ENCODE data around the gene BPIFA1.

The BPIFA1 gene

DNA sequence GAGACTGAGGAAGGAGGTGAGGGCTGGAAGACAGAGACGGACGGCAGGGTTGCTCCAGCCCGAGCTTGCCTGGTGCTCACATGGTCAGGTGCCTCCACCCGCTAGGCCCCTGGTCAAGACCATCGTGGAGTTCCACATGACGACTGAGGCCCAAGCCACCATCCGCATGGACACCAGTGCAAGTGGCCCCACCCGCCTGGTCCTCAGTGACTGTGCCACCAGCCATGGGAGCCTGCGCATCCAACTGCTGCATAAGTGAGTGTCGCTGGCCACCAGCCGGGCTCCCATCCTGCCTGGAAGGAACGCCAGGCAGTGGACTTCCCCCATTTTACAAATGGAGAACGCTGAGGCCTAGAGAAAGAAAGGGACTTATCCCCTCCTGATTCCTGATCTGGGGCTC lies 55.1 kb downstream of the BPIFA1 start:
- TF ChIP-seq, protein P1, sequence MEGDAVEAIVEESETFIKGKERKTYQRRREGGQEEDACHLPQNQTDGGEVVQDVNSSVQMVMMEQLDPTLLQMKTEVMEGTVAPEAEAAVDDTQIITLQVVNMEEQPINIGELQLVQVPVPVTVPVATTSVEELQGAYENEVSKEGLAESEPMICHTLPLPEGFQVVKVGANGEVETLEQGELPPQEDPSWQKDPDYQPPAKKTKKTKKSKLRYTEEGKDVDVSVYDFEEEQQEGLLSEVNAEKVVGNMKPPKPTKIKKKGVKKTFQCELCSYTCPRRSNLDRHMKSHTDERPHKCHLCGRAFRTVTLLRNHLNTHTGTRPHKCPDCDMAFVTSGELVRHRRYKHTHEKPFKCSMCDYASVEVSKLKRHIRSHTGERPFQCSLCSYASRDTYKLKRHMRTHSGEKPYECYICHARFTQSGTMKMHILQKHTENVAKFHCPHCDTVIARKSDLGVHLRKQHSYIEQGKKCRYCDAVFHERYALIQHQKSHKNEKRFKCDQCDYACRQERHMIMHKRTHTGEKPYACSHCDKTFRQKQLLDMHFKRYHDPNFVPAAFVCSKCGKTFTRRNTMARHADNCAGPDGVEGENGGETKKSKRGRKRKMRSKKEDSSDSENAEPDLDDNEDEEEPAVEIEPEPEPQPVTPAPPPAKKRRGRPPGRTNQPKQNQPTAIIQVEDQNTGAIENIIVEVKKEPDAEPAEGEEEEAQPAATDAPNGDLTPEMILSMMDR (IDR thresholded peaks at IDR 0.05; ENCODE audit: control extremely low read depth, extremely low read depth, low read depth, missing control alignments) = no peak
- CTCF ChIA-PET = interaction anchor here (0.7 to 2.2 kb wide), 5 partner anchors 9 to 388 kb away, joined by 3 to 17 read pairs (median 3); no protein-coding TSS in a partner anchor
- POLR2A ChIA-PET = no interaction called here
- no peak for DNase-seq (ENCODE audit: extremely low spot score)

DNA sequence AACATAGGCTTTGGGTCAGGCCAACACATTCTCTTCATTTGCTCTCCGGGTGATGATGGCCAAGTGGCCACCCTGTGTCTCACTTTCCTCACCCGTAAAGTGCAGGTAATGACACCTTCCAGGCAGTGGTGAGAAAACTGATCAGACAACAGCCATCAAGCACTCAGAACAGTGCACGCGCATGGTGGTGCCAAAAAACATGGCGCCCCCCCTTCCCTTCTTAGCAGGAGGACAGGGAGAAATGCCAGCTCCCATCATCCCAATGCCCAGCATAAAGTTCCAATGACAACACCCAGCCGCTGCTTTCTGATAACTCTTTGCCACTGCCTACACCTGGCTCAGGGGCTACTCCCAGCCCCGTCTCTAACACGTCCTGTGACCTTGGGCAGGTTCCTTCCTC lies 55.6 kb downstream of the BPIFA1 start:
- POLR2A ChIA-PET = no interaction called here
- DNase-seq (ENCODE audit: extremely low spot score) = no peak
- TF ChIP-seq, protein P1 (IDR thresholded peaks at IDR 0.05; ENCODE audit: control extremely low read depth, extremely low read depth, low read depth, missing control alignments) = no peak
- CTCF ChIA-PET = interaction anchor here (0.7 to 2.2 kb wide), 5 partner anchors 8 to 391 kb away, joined by 3 to 17 read pairs (median 3); no protein-coding TSS in a partner anchor

DNA sequence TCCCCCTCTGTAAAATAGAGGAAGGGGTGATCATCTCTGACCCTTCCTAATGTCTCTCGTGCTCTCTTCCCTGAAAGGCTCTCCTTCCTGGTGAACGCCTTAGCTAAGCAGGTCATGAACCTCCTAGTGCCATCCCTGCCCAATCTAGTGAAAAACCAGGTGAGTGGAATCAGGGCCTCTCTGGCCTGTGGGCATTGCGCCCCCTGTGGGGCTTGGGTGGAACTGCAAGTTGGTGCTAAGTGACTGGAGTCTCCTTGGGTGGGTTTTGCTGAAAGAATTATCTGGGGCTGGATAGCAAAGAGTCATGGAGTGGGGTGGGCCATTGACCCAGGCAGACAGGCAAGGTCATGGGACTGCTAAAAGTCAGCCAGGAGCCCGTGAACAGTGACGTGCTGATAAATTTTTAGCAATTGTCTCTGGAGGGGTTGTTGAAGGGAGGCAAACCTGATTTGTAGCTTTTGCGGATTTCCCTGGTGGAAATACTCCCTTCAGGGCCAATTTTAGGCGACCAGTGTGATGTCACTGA lies 56.1 kb downstream of the BPIFA1 start:
- TF ChIP-seq, protein P1 (IDR thresholded peaks at IDR 0.05; ENCODE audit: control extremely low read depth, extremely low read depth, low read depth, missing control alignments) = peak; percentile 79
- POLR2A ChIA-PET = no interaction called here
- DNase-seq (ENCODE audit: extremely low spot score) = peak; percentile 73
- CTCF ChIA-PET = interaction anchor here (0.7 to 2.2 kb wide), 9 partner anchors 8 to 497 kb away, joined by 3 to 17 read pairs (median 4); no protein-coding TSS in a partner anchor
